GM20000 (cell line): ENCODE data around the gene WLS.

Experiments
- DNase-seq: peaks from one replicate; pipeline ENCODE4 v3.0.0; 2012; ENCODE audit warnings: low spot score
- TF ChIP-seq, protein P1 (sequence below): IDR thresholded peaks from 2 replicates; pipeline ENCODE4 v1.5.1; 2012; ENCODE audit warnings: mild to moderate bottlenecking, control low read depth; ENCODE audit errors: extremely low read depth, missing control alignments

The WLS gene

DNA sequence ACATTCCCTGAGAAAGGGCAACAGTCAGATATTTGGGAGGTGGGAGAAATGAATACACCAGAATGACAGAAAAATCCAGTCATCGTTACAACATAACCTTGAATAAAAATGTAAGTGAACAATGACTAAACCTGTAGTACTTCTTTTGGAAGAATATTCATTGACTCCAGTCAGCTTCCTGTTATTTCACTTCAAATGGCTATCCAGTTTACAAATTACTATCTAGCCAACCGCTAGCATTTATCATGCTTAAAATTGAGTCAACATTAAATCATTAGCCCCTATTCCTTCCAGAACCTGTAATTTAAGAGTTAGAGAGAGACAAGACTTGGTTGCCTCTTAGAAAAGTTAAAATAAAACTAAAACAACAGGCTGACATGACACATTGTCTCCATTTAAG is 33.6 kb downstream of the WLS start:
- no peak for DNase-seq
- TF ChIP-seq, protein P1, sequence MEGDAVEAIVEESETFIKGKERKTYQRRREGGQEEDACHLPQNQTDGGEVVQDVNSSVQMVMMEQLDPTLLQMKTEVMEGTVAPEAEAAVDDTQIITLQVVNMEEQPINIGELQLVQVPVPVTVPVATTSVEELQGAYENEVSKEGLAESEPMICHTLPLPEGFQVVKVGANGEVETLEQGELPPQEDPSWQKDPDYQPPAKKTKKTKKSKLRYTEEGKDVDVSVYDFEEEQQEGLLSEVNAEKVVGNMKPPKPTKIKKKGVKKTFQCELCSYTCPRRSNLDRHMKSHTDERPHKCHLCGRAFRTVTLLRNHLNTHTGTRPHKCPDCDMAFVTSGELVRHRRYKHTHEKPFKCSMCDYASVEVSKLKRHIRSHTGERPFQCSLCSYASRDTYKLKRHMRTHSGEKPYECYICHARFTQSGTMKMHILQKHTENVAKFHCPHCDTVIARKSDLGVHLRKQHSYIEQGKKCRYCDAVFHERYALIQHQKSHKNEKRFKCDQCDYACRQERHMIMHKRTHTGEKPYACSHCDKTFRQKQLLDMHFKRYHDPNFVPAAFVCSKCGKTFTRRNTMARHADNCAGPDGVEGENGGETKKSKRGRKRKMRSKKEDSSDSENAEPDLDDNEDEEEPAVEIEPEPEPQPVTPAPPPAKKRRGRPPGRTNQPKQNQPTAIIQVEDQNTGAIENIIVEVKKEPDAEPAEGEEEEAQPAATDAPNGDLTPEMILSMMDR, result no peak

DNA sequence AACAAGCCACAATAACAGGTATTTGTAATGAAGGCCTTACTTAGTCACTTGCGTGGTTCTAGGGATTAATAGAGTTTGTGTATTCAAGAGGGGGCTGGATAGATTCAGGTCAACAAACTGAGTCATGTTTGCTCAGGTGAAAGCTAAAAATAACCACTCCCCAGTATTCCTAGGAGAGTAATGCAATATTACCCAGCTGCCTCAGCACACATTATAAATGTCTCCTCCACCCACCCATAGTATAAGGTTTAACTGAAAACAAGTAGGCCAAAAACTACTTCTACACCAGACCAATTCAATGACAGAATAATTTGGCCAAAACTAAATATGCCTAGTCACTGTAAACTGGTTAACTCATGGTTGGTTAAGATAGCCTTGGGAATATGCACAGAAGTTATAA is 34.4 kb downstream of the WLS start:
- TF ChIP-seq, protein P1, result no peak
- no peak for DNase-seq

DNA sequence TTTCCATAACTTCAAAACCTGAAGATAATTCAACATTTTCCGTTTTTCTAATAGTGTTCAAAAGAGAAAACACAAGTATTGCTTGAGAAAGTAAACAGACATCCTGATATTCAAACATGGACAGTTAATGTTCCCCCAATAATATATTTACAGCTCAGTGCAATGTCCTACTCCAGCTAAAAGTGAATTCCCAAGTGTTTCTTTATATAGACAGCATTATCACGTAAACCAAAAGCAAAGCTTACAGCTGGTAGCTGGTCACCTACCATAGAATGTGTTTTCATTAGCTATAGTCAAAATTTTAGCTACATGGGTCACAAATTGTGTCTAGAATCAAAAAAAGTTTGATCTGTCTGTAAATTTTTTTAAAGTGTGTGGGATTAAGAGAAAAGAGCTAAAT is 34.9 kb downstream of the WLS start:
- no peak for DNase-seq

DNA sequence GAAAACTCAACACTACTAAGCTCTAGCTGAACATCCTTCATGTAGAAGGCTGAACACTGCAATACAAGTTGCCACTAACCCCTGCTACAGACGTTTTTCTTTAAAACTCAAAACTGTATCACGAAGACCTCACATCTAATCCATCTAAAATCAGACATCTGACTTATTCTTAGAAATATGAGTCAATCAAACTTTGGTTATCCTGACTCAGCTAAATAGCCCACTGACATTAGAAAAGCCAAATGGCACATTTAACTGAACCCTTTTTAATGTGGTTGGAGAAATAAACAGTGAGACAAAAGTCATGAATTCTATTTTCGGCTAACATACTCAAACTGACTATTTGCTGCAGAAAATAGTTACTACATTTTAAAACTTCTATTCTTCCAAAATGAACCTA is 35.6 kb downstream of the WLS start:
- no peak for DNase-seq
- TF ChIP-seq, protein P1, result no peak

More for the DNA sequence above, 34.9 kb downstream of the WLS start:
- TF ChIP-seq, protein P1, result no peak

DNA sequence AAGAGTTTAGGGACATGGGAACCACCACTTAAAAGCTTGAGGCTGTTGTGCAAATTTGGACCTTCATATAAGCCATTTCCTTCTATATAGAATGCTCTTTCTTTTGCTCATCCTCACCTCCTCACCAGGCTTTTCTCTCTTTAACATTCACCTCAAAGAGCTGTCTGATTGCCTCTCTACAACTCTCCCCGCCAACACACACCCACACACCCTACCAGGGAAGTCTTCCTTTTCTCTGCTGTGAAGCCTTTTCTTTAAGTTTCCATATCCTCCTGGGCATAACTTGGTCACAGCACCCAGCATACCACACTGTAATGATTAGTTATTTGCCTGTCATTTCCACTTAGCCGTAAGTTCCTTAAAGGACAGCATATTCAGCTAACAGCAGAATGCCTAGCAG is 40.6 kb downstream of the WLS start:
- DNase-seq, result no peak
- TF ChIP-seq, protein P1, result no peak

DNA sequence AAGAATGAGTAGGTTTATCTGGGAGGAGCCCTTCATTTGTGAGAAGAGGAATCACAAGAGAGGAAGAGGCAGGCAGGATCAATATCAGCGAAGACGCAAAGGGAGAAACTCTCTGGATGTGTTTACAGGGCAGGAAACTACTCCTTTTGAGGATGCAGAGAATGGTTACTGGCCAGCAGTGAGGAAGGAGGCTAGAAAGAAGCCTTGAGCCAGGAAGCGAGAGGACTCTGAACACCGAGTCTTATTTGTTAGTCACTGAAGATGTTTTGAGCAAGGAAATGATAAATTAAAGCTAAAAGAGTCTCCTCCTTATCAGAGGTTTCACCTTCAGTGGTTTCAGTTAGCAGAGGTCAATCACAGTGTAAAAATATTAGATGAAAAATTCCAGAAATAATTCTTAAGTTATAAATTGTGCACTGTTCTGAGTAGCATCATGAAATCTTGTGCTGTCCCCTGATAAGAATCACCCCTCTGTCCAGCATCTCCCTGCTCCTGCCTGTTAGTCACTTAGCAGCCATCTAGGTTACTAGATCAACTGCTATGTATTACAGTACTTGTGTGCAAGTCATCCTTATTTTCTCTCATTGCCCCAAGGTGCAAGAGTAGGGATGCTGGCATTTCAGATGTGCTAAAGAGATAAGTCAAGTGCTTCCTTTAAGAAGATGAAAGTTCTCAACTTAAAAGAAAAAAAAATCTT is 43.5 kb downstream of the WLS start:
- DNase-seq, result no peak
- TF ChIP-seq, protein P1, result no peak

DNA sequence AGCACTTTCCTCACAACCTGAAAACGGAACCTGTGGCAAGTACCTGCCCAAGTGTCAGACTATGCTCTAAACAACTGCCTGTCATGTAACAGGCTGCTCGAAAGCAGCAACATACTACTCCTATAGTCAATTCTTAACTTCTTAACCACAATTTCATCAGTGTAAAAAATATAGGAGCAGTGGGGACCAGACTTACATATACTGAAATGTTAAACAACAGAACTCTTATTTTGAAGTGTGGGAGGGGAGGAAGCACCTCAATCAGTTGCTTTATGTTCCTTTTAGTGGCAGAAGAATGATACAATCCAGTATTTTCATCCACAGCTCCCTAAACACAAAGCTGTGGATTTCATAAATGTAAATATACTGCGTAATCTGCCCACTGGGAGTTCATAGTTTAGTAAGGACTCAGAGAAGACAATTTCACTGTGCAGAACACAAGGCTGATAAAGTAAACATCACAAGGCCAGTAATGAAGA is 44.2 kb downstream of the WLS start:
- DNase-seq, result no peak
- TF ChIP-seq, protein P1, result no peak
